WI38 (cell line): ENCODE measurements around the gene RNF125.

Source experiments
- H3K4me3 ChIP-seq: 2 replicates; pipeline ENCODE4 v1.5.1; 2011; ENCODE audit warnings: low read depth, mild to moderate bottlenecking, control low read depth, low read length
- CTCF ChIP-seq: IDR thresholded peaks from 2 replicates; pipeline ENCODE4 v1.5.1; 2012; ENCODE audit warnings: low read depth, mild to moderate bottlenecking, control low read depth, low read length

RNF125 gene

GRCh38 chr18:32110005-32110404 is 91.4 kb downstream of the RNF125 start:
- TF ChIP-seq CTCF = no peak
- H3K4me3 ChIP-seq = no peak overlapping the region

- no peak for TF ChIP-seq CTCF
- no peak overlapping the region for H3K4me3 ChIP-seq
Measured at GRCh38 chr18:32111706-32112105, 93.1 kb downstream of the RNF125 start.

GRCh38 chr18:32112826-32113225 is 94.2 kb downstream of the RNF125 start:
- no peak for TF ChIP-seq CTCF
- no peak overlapping the region for H3K4me3 ChIP-seq

- no peak for TF ChIP-seq CTCF
Measured at GRCh38 chr18:32114293-32114942, 95.8 kb downstream of the RNF125 start.

GRCh38 chr18:32122039-32122438 is 103.4 kb downstream of the RNF125 start:
- no peak for TF ChIP-seq CTCF
- H3K4me3 ChIP-seq = no peak overlapping the region

More at GRCh38 chr18:32114293-32114942, 95.8 kb downstream of the RNF125 start:
- H3K4me3 ChIP-seq = no peak overlapping the region
